SU-DHL-6 (cell line): Measurements from ENCODE around the gene MAG.

ENCODE experiments used
- H2AFZ ChIP-seq: fragments of 200-600 bp; sonication (generic); 2 replicates; pipeline ENCODE4 v1.6.1; 2014; ENCODE audit warnings: low read depth, mild to moderate bottlenecking, moderate library complexity, mixed read lengths, antibody characterized with exemption, low read length; ENCODE audit not compliant: severe bottlenecking
- H3F3A ChIP-seq: fragments of 200-600 bp; shearing (Covaris generic); 2 replicates; pipeline ENCODE4 v1.6.0; 2016; ENCODE audit warnings: antibody characterized with exemption, mild to moderate bottlenecking; ENCODE audit not compliant: insufficient read depth
- H3K27ac ChIP-seq: fragments of 200-600 bp; sonication (generic); 2 replicates; pipeline ENCODE4 v1.5.1; 2016; ENCODE audit warnings: low read depth, mild to moderate bottlenecking, low read length, moderate library complexity, mixed read lengths
- H3K27me3 ChIP-seq: fragments of 200-600 bp; sonication (generic), shearing (Covaris generic); 2 replicates; pipeline ENCODE4 v1.6.0; 2014; ENCODE audit warnings: mild to moderate bottlenecking, low read length
- H3K36me3 ChIP-seq: fragments of 200-600 bp; sonication (generic); 2 replicates; pipeline ENCODE4 v1.6.1; 2014; ENCODE audit warnings: mild to moderate bottlenecking, low read length, mixed read lengths
- H3K4me2 ChIP-seq: fragments of 300-600, 200-600 bp; shearing (Covaris generic), sonication (generic); 2 replicates; pipeline ENCODE4 v1.6.0; 2014; ENCODE audit warnings: low read length, low read depth, mild to moderate bottlenecking; ENCODE audit not compliant: poor library complexity, severe bottlenecking
- H3K4me3 ChIP-seq: fragments of 200-600 bp; sonication (generic); 2 replicates; pipeline ENCODE4 v1.5.1; 2014; ENCODE audit warnings: antibody characterized with exemption, low read length, mild to moderate bottlenecking, mixed read lengths; ENCODE audit not compliant: insufficient read depth, poor library complexity, severe bottlenecking
- H3K79me2 ChIP-seq: fragments of 200-600 bp; sonication (generic); 2 replicates; pipeline ENCODE4 v1.6.1; 2014; ENCODE audit warnings: mild to moderate bottlenecking, low read length, moderate library complexity; ENCODE audit not compliant: insufficient read depth
- H3K9ac ChIP-seq: fragments of 200-600 bp; sonication (generic); 2 replicates; pipeline ENCODE4 v1.7.0; 2014; ENCODE audit warnings: mild to moderate bottlenecking, low read length
- H3K9me2 ChIP-seq: fragments of 200-600 bp; sonication (generic); replicated peaks from 2 replicates; pipeline ENCODE4 v1.6.1; 2014; ENCODE audit warnings: low read length; ENCODE audit not compliant: insufficient read depth
- H3K9me3 ChIP-seq: fragments of 200-600 bp; sonication (generic); 2 replicates; pipeline ENCODE4 v1.6.1; 2014; ENCODE audit warnings: low read length, mixed read lengths; ENCODE audit not compliant: insufficient read depth
- H4K20me1 ChIP-seq: fragments of 200-600 bp; sonication (generic); 2 replicates; pipeline ENCODE4 v1.6.1; 2014; ENCODE audit warnings: low read depth, mild to moderate bottlenecking, antibody characterized with exemption, low read length, moderate library complexity, mixed read lengths
- CTCF ChIP-seq: fragments of 200-600 bp; sonication (generic); IDR thresholded peaks from one replicate; pipeline ENCODE4 v1.5.1; 2017; ENCODE audit warnings: antibody characterized with exemption, mild to moderate bottlenecking, low read length, moderate library complexity; ENCODE audit not compliant: insufficient read depth, poor library complexity, severe bottlenecking
- EZH2phosphoT487 ChIP-seq: fragments of 200-600 bp; sonication (generic), shearing (Covaris generic); conservative IDR thresholded peaks from 2 replicates; pipeline ENCODE4 v1.6.1; 2018; ENCODE audit warnings: mild to moderate bottlenecking, antibody characterized with exemption, low read length, moderate library complexity, mixed read lengths

The MAG gene

GRCh38 chr19:35314858-35315470 is 23.0 kb downstream of the MAG start:
- Histone ChIP-seq H3K36me3 (no peaks in the 10 kb centered on the region), H3K4me2 (no peak overlapping the region), H3K79me2 (no peaks in the 10 kb centered on the region), H3K27me3 (no peaks in the 10 kb centered on the region), H3K9me3 (no peaks in the 10 kb centered on the region), H3F3A (no peaks in the 10 kb centered on the region), H2AFZ (no peak overlapping the region), H3K9me2 (no peaks in the 10 kb centered on the region), H4K20me1 (no peaks in the 10 kb centered on the region), H3K27ac (no peak overlapping the region), H3K9ac (no peak overlapping the region), H3K4me3 (no peak overlapping the region)
- TF ChIP-seq CTCF, result no peak
- no peak for TF ChIP-seq EZH2phosphoT487

- no peak overlapping the region for H3K27ac ChIP-seq
- H3K36me3 ChIP-seq, result no peaks in the 10 kb centered on the region
- H3F3A ChIP-seq, result peaks cover 2% of the 10 kb centered on the region; the same call in 1 of the 2 replicates
- H3K27me3 ChIP-seq, result no peaks in the 10 kb centered on the region
- H3K9ac ChIP-seq, result no peak overlapping the region
- no peaks in the 10 kb centered on the region for H4K20me1 ChIP-seq
- H3K4me3 ChIP-seq, result no peak overlapping the region
- no peak for TF ChIP-seq EZH2phosphoT487
- no peak for TF ChIP-seq CTCF
- H3K4me2 ChIP-seq, result no peak overlapping the region
- no peak overlapping the region for H2AFZ ChIP-seq
- H3K9me3 ChIP-seq, result no peaks in the 10 kb centered on the region
- no peaks in the 10 kb centered on the region for H3K79me2 ChIP-seq
- H3K9me2 ChIP-seq, result no peaks in the 10 kb centered on the region
Observed at GRCh38 chr19:35315883-35316282, 23.9 kb downstream of the MAG start.

- Histone ChIP-seq H3K36me3 (no peaks in the 10 kb centered on the region), H3K9me3 (no peaks in the 10 kb centered on the region), H3K4me2 (no peak overlapping the region), H3F3A (peaks cover 9% of the 10 kb centered on the region; the same call in 1 of the 2 replicates), H3K27me3 (no peaks in the 10 kb centered on the region), H4K20me1 (no peaks in the 10 kb centered on the region), H3K27ac (no peak overlapping the region), H3K9me2 (no peaks in the 10 kb centered on the region), H3K4me3 (no peak overlapping the region), H3K9ac (no peak overlapping the region), H3K79me2 (no peaks in the 10 kb centered on the region), H2AFZ (no peak overlapping the region)
- TF ChIP-seq EZH2phosphoT487 (no peak), CTCF (no peak)
Observed at GRCh38 chr19:35316560-35316959, 24.6 kb downstream of the MAG start.
